CD14-positive monocyte (primary cell): ENCODE results near the gene MGARP. TPM values are rescaled to one million over a fixed set of nuclear protein-coding genes. Genes with fewer than 3 reads are reported as not detected.
"Not testable (repeated sequence)": the region's sequence is repeated elsewhere in the genome, so short reads cannot be mapped to it uniquely, and the experiment has no call there.

Experiments
- DNase-seq, 3 donors: peaks; one replicate each; pipeline ENCODE4 v3.0.0-alpha.2; 2011 to 2022
- H2AFZ ChIP-seq: 2 replicates; pipeline ENCODE4 v1.6.0; 2012; ENCODE audit warnings: mild to moderate bottlenecking, low read depth, low read length, inconsistent platforms; ENCODE audit not compliant: insufficient read depth, poor library complexity, severe bottlenecking
- H3K27ac ChIP-seq, 2 donors: 1 replicate in 1 of 2; 2 replicates in 1 of 2; pipeline ENCODE4 v1.5.1; 2012 to 2013; ENCODE audit warnings: low read length in 2 of 2, control low read depth in 1 of 2, inconsistent platforms in 1 of 2, low read depth in 1 of 2, mild to moderate bottlenecking in 1 of 2
- H3K27me3 ChIP-seq, 2 donors: one replicate each; pipeline versions ENCODE4 v1.6.0 to v1.6.1; 2011 to 2013; ENCODE audit warnings: low read length in 2 of 2; ENCODE audit not compliant: control insufficient read depth in 2 of 2, insufficient read depth in 2 of 2
- H3K36me3 ChIP-seq, 2 donors: replicated peaks in 1 of 2; 1 replicate in 1 of 2; 2 replicates in 1 of 2; pipeline versions ENCODE4 v1.5.1 to v1.6.1; 2012 to 2013; ENCODE audit warnings: low read length in 2 of 2, control low read depth in 1 of 2, inconsistent platforms in 1 of 2, mild to moderate bottlenecking in 1 of 2; ENCODE audit not compliant: insufficient read depth in 2 of 2, control insufficient read depth in 1 of 2
- H3K4me1 ChIP-seq, 2 donors: 1 replicate in 1 of 2; 2 replicates in 1 of 2; pipeline versions ENCODE4 v1.5.1 to v1.6.1; 2012 to 2013; ENCODE audit warnings: low read length in 2 of 2, control low read depth in 1 of 2, inconsistent platforms in 1 of 2, mild to moderate bottlenecking in 1 of 2, moderate library complexity in 1 of 2; ENCODE audit not compliant: insufficient read depth in 2 of 2, control insufficient read depth in 1 of 2
- H3K4me2 ChIP-seq: replicated peaks from 2 replicates; pipeline ENCODE3; 2012; ENCODE audit warnings: low read length, moderate library complexity, mild to moderate bottlenecking; ENCODE audit not compliant: poor library complexity, severe bottlenecking; ENCODE audit errors: extremely low read depth
- H3K4me3 ChIP-seq, 3 experiments: fragments of 200-600 bp in 1 of 3; sonication (generic) in 1 of 3; replicated peaks in 1 of 3; 1 replicate in 2 of 3; 2 replicates in 1 of 3; pipeline ENCODE4 v1.5.1; 2011 to 2013; ENCODE audit warnings: low read length in 3 of 3, mild to moderate bottlenecking in 3 of 3, control low read depth in 2 of 3, low read depth in 2 of 3, inconsistent platforms in 1 of 3, moderate library complexity in 1 of 3
- H3K79me2 ChIP-seq: 2 replicates; pipeline ENCODE4 v1.6.0; 2012; ENCODE audit warnings: mild to moderate bottlenecking, control low read depth, inconsistent platforms, low read length, moderate library complexity; ENCODE audit not compliant: insufficient read depth
- H3K9ac ChIP-seq: 2 replicates; pipeline ENCODE4 v1.6.0; 2017; ENCODE audit warnings: low read length, mild to moderate bottlenecking; ENCODE audit not compliant: insufficient read depth, poor library complexity, severe bottlenecking
- H3K9me3 ChIP-seq, 2 donors: replicated peaks in 1 of 2; 1 replicate in 1 of 2; 2 replicates in 1 of 2; pipeline versions ENCODE4 v1.5.1 to v1.6.1; 2012 to 2013; ENCODE audit warnings: low read length in 2 of 2, control low read depth in 1 of 2; ENCODE audit not compliant: control insufficient read depth in 1 of 2, insufficient read depth in 1 of 2
- H4K20me1 ChIP-seq: 2 replicates; pipeline ENCODE4 v1.6.0; 2012; ENCODE audit warnings: mild to moderate bottlenecking, low read length, control low read depth, moderate library complexity; ENCODE audit not compliant: insufficient read depth
- H3K27ac Mint-ChIP-seq, 7 donors: one replicate each; pipeline ENCODE4 v1.8.0; 2020; ENCODE audit warnings: mild to moderate bottlenecking in 7 of 7, mixed read lengths in 7 of 7, moderate library complexity in 6 of 7, inconsistent platforms in 2 of 7
- H3K27me3 Mint-ChIP-seq, 3 donors: one replicate each; pipeline ENCODE4 v1.8.0; 2021 to 2022; ENCODE audit warnings: low read depth in 3 of 3, mild to moderate bottlenecking in 3 of 3, mixed read lengths in 3 of 3, moderate library complexity in 3 of 3, inconsistent platforms in 1 of 3
- H3K36me3 Mint-ChIP-seq, 2 donors: one replicate each; pipeline ENCODE4 v1.8.0; 2020; ENCODE audit warnings: mixed read lengths in 2 of 2, inconsistent platforms in 1 of 2, mild to moderate bottlenecking in 1 of 2
- H3K4me1 Mint-ChIP-seq: one replicate; pipeline ENCODE4 v1.8.0; 2020; ENCODE audit warnings: mild to moderate bottlenecking, mixed read lengths
- H3K4me3 Mint-ChIP-seq, 2 donors: one replicate each; pipeline ENCODE4 v1.8.0; 2020; ENCODE audit warnings: mild to moderate bottlenecking in 2 of 2, mixed read lengths in 2 of 2, moderate library complexity in 1 of 2
- H3K9me3 Mint-ChIP-seq, 7 donors: one replicate each; pipeline ENCODE4 v1.8.0; 2020 to 2022; ENCODE audit warnings: mixed read lengths in 7 of 7, mild to moderate bottlenecking in 6 of 7, moderate library complexity in 6 of 7, inconsistent platforms in 2 of 7
- WGBS: methylation state at CpG from one replicate; pipeline ENCODE4 v1.1.5; 2013; ENCODE audit warnings: missing lambda C conversion rate; ENCODE audit not compliant: insufficient coverage; 5-methylcytosine and 5-hydroxymethylcytosine counted together
- intact Hi-C, 2 donors: fragments of 100-400 bp; cut with micrococcal nuclease; formaldehyde crosslinking; loops; one replicate each; pipeline versions ENCODE4 v1.15.0 to v1.15.1; 2023
- polyA plus RNA-seq, 3 donors: library from polyadenylated mRNA; depleted of rRNA in 1 of 3; unstranded in 2 of 3; stranded (reverse) in 1 of 3; fragments of 300-500 nt in 2 of 3; fragments of >200 nt in 1 of 3; fragmentation: Illumina TruSeq in 2 of 3; gene quantifications; 1 replicate in 2 of 3; 2 replicates in 1 of 3; pipeline ENCODE4 v1.2.3, GENCODE V29; 2012 to 2021
- TF ChIP-seq, protein P1 (sequence below): fragments of 200-600 bp; IDR thresholded peaks from one replicate; pipeline ENCODE4 v1.8.0; 2022; ENCODE audit warnings: antibody characterized with exemption, mild to moderate bottlenecking

MGARP gene
- polyA plus RNA-seq, 3 donors = 0.19 TPM; not detected in 2

GRCh38 chr4:139256349-139256748 is 23.7 kb downstream of the MGARP start:
- Histone ChIP-seq H4K20me1 (no peaks in the 10 kb centered on the region), H3K27ac (no peak overlapping the region), H2AFZ (no peak overlapping the region), H3K36me3 (no peaks in the 10 kb centered on the region), H3K9ac (no peak overlapping the region), H3K79me2 (no peaks in the 10 kb centered on the region), H3K9me3 (no peaks in the 10 kb centered on the region), H3K27me3 (no peaks in the 10 kb centered on the region), H3K4me1 (no peaks in the 10 kb centered on the region), H3K4me2 (no peak overlapping the region), H3K4me3 (no peak overlapping the region)
- intact Hi-C loops = no loop called here
- no CpG with 5 or more reads among the region's 2 CpGs for WGBS
- H3K9me3 Mint-ChIP-seq = peaks cover 0 to 2% (median 0%) of the 10 kb centered on the region in 7 donors
- TF ChIP-seq, protein P1, sequence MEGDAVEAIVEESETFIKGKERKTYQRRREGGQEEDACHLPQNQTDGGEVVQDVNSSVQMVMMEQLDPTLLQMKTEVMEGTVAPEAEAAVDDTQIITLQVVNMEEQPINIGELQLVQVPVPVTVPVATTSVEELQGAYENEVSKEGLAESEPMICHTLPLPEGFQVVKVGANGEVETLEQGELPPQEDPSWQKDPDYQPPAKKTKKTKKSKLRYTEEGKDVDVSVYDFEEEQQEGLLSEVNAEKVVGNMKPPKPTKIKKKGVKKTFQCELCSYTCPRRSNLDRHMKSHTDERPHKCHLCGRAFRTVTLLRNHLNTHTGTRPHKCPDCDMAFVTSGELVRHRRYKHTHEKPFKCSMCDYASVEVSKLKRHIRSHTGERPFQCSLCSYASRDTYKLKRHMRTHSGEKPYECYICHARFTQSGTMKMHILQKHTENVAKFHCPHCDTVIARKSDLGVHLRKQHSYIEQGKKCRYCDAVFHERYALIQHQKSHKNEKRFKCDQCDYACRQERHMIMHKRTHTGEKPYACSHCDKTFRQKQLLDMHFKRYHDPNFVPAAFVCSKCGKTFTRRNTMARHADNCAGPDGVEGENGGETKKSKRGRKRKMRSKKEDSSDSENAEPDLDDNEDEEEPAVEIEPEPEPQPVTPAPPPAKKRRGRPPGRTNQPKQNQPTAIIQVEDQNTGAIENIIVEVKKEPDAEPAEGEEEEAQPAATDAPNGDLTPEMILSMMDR = no peak
- H3K27ac Mint-ChIP-seq = no peak overlapping the region
- no peak overlapping the region for H3K4me3 Mint-ChIP-seq
- no peaks in the 10 kb centered on the region for H3K36me3 Mint-ChIP-seq
- peaks cover 0 to 2% (median 0%) of the 10 kb centered on the region in 3 donors for H3K27me3 Mint-ChIP-seq
- DNase-seq = no peak
- no peaks in the 10 kb centered on the region for H3K4me1 Mint-ChIP-seq

DNA sequence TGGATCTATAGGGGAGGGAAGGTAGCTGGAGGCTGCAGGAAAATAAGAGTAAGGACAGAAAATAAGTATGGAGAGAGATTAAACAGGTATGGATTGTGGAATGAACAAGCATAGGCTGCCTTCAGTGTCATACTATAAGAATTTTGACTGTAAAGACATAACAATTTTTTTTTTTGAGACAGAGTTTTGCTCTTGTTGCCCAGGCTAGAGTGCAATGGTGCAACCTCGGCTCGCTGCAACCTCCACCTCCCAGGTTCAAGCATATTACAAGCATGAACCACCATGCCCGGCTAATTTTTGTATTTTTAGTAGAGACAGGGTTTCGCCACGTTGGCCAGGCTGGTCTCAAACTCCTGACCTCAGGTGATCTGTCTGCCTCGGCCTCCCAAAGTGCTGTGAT is 24.4 kb downstream of the MGARP start:
- H3K36me3 ChIP-seq, DNase-seq, H2AFZ ChIP-seq, H3K27ac Mint-ChIP-seq, H3K9ac ChIP-seq, H3K9me3 ChIP-seq, H3K79me2 ChIP-seq, H4K20me1 ChIP-seq, H3K27me3 Mint-ChIP-seq, intact Hi-C loops, H3K4me1 ChIP-seq, H3K9me3 Mint-ChIP-seq, H3K4me1 Mint-ChIP-seq, H3K27me3 ChIP-seq, H3K4me2 ChIP-seq, H3K4me3 ChIP-seq, H3K4me3 Mint-ChIP-seq, H3K36me3 Mint-ChIP-seq, H3K27ac ChIP-seq: not testable (repeated sequence)
- no CpG with 5 or more reads among the region's 6 CpGs for WGBS
